ENCODE measurements around the gene TPST2.

DNA sequence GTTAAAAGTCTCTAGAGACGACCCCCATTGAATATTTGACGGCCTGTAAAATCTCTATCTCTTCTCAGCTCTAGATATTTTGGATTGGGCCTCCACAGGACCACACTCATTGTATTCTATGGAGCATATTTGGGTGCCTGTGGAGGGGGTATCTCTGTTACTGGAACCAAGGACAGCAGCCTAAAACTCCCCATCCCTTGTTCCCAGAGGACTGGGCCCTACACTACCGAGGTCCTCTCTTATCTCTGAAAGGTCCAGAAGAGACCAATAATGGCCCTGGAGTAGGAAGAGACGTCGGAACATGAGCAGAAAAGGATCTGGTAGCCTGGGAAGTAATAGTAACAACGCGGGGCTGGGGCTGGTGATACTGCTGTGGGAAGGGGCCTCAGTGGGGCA lies 106.9 kb downstream of the TPST2 start:
- TF ChIP-seq, protein P1, sequence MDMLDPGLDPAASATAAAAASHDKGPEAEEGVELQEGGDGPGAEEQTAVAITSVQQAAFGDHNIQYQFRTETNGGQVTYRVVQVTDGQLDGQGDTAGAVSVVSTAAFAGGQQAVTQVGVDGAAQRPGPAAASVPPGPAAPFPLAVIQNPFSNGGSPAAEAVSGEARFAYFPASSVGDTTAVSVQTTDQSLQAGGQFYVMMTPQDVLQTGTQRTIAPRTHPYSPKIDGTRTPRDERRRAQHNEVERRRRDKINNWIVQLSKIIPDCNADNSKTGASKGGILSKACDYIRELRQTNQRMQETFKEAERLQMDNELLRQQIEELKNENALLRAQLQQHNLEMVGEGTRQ (IDR thresholded peaks at IDR 0.05): no peak
- TF ChIP-seq MYC (IDR thresholded peaks at IDR 0.05; ENCODE audit: borderline replicate concordance, low read length): no peak
- TF ChIP-seq, protein P2, sequence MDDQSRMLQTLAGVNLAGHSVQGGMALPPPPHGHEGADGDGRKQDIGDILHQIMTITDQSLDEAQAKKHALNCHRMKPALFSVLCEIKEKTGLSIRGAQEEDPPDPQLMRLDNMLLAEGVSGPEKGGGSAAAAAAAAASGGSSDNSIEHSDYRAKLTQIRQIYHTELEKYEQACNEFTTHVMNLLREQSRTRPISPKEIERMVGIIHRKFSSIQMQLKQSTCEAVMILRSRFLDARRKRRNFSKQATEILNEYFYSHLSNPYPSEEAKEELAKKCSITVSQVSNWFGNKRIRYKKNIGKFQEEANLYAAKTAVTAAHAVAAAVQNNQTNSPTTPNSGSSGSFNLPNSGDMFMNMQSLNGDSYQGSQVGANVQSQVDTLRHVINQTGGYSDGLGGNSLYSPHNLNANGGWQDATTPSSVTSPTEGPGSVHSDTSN (IDR thresholded peaks at IDR 0.05): no peak
- no peak for TF ChIP-seq HOXB5 (CRISPR knock-in tag; IDR thresholded peaks at IDR 0.05)
- no peak for TF ChIP-seq EP300 (IDR thresholded peaks at IDR 0.05)
- TF ChIP-seq, protein P3, sequence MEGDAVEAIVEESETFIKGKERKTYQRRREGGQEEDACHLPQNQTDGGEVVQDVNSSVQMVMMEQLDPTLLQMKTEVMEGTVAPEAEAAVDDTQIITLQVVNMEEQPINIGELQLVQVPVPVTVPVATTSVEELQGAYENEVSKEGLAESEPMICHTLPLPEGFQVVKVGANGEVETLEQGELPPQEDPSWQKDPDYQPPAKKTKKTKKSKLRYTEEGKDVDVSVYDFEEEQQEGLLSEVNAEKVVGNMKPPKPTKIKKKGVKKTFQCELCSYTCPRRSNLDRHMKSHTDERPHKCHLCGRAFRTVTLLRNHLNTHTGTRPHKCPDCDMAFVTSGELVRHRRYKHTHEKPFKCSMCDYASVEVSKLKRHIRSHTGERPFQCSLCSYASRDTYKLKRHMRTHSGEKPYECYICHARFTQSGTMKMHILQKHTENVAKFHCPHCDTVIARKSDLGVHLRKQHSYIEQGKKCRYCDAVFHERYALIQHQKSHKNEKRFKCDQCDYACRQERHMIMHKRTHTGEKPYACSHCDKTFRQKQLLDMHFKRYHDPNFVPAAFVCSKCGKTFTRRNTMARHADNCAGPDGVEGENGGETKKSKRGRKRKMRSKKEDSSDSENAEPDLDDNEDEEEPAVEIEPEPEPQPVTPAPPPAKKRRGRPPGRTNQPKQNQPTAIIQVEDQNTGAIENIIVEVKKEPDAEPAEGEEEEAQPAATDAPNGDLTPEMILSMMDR (IDR thresholded peaks at IDR 0.05): no peak
- TF ChIP-seq, protein P4, sequence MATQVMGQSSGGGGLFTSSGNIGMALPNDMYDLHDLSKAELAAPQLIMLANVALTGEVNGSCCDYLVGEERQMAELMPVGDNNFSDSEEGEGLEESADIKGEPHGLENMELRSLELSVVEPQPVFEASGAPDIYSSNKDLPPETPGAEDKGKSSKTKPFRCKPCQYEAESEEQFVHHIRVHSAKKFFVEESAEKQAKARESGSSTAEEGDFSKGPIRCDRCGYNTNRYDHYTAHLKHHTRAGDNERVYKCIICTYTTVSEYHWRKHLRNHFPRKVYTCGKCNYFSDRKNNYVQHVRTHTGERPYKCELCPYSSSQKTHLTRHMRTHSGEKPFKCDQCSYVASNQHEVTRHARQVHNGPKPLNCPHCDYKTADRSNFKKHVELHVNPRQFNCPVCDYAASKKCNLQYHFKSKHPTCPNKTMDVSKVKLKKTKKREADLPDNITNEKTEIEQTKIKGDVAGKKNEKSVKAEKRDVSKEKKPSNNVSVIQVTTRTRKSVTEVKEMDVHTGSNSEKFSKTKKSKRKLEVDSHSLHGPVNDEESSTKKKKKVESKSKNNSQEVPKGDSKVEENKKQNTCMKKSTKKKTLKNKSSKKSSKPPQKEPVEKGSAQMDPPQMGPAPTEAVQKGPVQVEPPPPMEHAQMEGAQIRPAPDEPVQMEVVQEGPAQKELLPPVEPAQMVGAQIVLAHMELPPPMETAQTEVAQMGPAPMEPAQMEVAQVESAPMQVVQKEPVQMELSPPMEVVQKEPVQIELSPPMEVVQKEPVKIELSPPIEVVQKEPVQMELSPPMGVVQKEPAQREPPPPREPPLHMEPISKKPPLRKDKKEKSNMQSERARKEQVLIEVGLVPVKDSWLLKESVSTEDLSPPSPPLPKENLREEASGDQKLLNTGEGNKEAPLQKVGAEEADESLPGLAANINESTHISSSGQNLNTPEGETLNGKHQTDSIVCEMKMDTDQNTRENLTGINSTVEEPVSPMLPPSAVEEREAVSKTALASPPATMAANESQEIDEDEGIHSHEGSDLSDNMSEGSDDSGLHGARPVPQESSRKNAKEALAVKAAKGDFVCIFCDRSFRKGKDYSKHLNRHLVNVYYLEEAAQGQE (IDR thresholded peaks at IDR 0.05): no peak
- TF ChIP-seq TFCP2L1 (CRISPR knock-in tag; IDR thresholded peaks at IDR 0.05): no peak
- TF ChIP-seq MAFK (IDR thresholded peaks at IDR 0.05; ENCODE audit: partially characterized antibody): no peak
- no peak for TF ChIP-seq BHLHE40 (IDR thresholded peaks at IDR 0.05; ENCODE audit: low read depth, low read length)
- no peak for TF ChIP-seq CHD2 (IDR thresholded peaks at IDR 0.05; ENCODE audit: low read length, partially characterized antibody)
- no peak for TF ChIP-seq POLR2A (IDR thresholded peaks at IDR 0.05; ENCODE audit: low read length)
- no peak for TF ChIP-seq RCOR1 (IDR thresholded peaks at IDR 0.05; ENCODE audit: low read depth, low read length)
